Rectal smooth muscle tissue (tissue), 1 donor: ENCODE results near the gene P2RX7.

Experiments
- H3K27ac ChIP-seq: one replicate; pipeline ENCODE4 v1.7.0; 2013; ENCODE audit warnings: low read depth, low read length, inconsistent platforms
- H3K27me3 ChIP-seq: one replicate; pipeline ENCODE4 v1.7.0; 2013; ENCODE audit warnings: low read length; ENCODE audit not compliant: control insufficient read depth, insufficient read depth
- H3K36me3 ChIP-seq: one replicate; pipeline ENCODE4 v1.7.0; 2013; ENCODE audit warnings: low read length; ENCODE audit not compliant: control insufficient read depth, insufficient read depth
- H3K4me1 ChIP-seq: one replicate; pipeline ENCODE4 v1.7.0; 2013; ENCODE audit warnings: low read length; ENCODE audit not compliant: control insufficient read depth, insufficient read depth
- H3K4me3 ChIP-seq: one replicate; pipeline ENCODE4 v1.7.0; 2013; ENCODE audit warnings: low read length
- H3K9ac ChIP-seq: one replicate; pipeline ENCODE4 v1.7.0; 2013; ENCODE audit warnings: low read length

The P2RX7 gene

DNA sequence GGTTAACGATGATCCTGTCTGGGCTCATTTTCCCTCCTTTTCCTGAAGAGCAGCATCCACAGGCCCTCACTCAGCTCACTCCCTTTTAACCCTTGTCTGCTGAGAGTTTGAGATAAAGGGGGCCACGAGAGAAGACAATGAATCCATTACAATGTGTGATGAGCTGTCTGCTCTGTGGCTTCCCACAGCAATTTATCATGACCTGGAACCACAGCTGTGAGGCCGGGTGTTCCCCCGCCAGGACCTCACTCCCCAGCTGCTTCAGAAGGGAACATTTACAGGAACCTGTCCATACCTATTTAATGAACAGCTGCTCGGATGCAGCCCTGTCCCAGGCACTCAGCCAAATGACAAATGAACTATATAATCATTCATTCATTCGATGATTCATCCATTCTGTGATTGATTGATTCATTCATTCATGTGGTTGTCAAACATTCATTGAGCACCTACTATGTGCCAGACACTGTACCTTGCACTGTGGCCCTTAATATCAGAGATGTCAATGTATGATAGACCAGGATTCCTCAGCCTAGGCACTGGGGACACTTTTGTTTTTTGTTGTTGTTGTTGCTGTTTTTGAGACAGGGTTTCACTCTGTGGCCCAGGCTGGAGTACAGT lies 18.5 kb upstream of the P2RX7 start:
- no peak overlapping the region for H3K9ac ChIP-seq
- H3K4me3 ChIP-seq, result no peak overlapping the region
- H3K36me3 ChIP-seq, result no peaks in the 10 kb centered on the region
- H3K4me1 ChIP-seq, result no peaks in the 10 kb centered on the region
- H3K27me3 ChIP-seq, result no peaks in the 10 kb centered on the region
- H3K27ac ChIP-seq, result no peak overlapping the region

DNA sequence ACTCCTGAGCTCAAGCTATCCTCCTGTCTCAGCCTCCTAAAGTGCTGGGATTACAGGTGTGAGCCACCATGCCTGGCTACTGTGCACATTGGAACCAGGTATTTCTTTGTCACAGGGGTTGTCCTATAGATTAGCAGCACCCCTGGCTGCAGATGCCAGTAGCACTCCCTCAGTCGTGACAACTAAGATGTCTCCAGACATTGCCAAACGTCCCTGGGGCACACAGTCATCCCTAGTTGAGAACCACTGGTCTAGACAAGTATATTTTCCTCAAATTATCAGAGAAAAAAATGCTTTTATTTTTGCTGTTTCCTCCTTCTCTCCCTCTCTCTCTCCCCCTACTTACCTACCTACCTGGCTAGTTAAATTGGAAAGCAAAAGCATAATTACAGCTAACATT lies 17.9 kb upstream of the P2RX7 start:
- H3K9ac ChIP-seq, result no peak overlapping the region
- H3K4me1 ChIP-seq, result no peaks in the 10 kb centered on the region
- H3K27ac ChIP-seq, result no peak overlapping the region
- no peaks in the 10 kb centered on the region for H3K27me3 ChIP-seq
- H3K4me3 ChIP-seq, result no peak overlapping the region
- no peaks in the 10 kb centered on the region for H3K36me3 ChIP-seq

DNA sequence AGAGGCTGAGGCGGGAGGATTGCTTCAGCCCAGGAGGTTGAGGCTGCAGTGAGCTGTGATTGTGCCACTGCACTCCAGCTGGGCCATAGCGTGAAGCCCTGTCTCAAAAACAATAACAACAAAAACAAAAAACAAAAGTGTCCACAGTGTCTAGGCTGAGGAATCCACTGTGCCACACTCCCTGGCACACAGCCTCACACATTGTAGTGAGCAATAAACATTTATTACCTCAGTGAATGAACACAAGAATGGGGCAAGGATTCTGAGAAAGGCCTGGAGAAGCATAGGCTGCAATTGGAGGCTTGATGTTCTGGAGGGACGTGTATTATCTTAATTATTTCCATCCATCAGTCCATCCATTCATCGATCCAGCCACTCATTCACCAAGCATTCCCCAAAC lies 17.1 kb upstream of the P2RX7 start:
- H3K36me3 ChIP-seq, result no peaks in the 10 kb centered on the region
- H3K4me1 ChIP-seq, result no peaks in the 10 kb centered on the region
- no peaks in the 10 kb centered on the region for H3K27me3 ChIP-seq
- no peak overlapping the region for H3K4me3 ChIP-seq
- H3K9ac ChIP-seq, result no peak overlapping the region
- no peak overlapping the region for H3K27ac ChIP-seq

DNA sequence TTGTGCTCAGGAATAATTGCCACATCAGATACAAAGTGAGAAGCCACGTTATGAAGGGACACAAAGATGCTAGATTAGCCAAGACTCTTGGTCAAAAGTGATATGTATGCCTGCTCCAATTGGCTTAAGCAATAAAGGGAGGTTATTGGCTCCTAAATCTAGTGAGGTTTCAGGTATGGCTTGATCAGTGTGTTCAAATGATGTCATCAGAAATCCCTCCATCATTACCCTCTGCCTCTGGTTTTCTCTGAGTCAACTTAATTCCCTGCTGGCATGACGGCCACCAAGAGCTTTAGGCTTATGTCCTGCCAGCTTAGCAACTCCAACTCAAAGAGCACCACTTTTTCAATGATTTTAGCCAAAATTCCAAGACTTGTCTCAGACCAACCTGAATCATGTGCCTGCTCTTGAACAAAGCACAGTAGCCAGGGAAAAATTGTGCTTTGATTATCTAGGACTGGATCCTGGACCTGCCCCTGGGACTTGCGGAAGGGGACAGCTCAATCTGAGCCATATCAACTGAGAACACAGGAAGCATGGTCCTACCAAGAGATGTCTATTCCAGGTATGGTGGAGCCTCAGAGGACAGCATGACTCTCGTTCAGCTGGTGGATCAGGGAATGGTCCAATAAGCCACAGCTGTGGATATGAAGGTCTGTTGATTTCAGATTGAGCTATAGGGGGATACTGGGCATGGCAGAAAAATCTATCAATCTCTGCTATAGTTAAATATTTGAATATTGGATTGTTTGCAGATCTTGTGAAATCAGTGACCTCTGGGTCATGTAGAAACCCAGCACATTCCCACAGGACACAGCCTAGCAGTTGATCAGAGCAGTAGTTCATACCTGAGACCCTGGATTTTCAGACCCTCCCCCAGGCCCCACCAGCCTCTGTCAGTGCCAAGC lies 16.1 kb upstream of the P2RX7 start:
- no peak overlapping the region for H3K27ac ChIP-seq
- no peaks in the 10 kb centered on the region for H3K4me1 ChIP-seq
- no peaks in the 10 kb centered on the region for H3K27me3 ChIP-seq
- no peak overlapping the region for H3K9ac ChIP-seq
- H3K4me3 ChIP-seq, result no peak overlapping the region
- no peaks in the 10 kb centered on the region for H3K36me3 ChIP-seq

DNA sequence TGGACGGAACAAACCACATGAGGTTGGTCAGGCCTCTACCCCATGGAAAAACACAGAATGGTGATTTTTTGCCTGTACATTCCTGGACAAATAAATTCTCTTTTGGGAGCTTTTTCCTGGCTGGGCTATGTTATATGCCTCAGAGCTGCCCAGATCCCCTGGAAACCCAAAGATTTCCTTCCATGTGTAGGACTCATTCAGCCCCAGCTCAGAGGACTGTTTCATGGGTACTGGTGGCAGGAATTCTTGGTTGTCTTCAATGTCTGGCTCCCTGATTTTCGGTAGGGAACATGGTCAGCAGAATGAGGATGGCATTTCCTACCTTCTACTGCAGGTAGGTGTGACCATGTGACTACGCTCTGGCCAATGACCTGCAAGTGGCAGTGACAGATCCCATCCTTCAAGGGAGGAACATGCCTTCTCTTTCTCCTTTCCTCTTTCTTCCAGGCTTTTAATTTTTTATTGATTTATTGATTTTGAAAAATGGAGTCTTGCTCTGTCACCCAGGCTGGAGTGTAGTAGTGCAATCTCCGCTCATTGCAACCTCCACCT lies 15.4 kb upstream of the P2RX7 start:
- no peaks in the 10 kb centered on the region for H3K4me1 ChIP-seq
- H3K4me3 ChIP-seq, result no peak overlapping the region
- H3K27me3 ChIP-seq, result no peaks in the 10 kb centered on the region
- H3K36me3 ChIP-seq, result no peaks in the 10 kb centered on the region
- H3K9ac ChIP-seq, result no peak overlapping the region
- H3K27ac ChIP-seq, result no peak overlapping the region

DNA sequence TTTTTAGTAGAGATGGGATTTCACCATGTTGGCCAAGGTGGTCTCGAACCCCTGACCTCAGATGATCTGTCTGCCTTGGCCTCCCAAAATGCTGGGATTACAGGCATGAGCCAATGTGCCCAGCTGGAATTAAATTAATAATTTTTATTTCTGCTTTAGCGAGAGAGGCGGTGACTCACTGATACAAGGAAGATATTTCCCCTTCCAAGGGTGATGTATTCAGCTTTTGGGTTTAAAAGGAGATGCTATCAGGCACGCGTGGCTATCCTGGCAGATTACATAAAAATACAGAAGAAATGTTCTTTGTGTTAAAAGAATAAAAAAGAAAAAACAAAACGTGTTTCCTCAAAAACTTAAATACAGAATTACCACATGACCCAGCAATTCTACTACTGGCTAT lies 12.4 kb upstream of the P2RX7 start:
- Histone ChIP-seq H3K4me3 (no peak overlapping the region), H3K27me3 (no peaks in the 10 kb centered on the region), H3K36me3 (no peaks in the 10 kb centered on the region), H3K4me1 (no peaks in the 10 kb centered on the region), H3K9ac (no peak overlapping the region), H3K27ac (no peak overlapping the region)

DNA sequence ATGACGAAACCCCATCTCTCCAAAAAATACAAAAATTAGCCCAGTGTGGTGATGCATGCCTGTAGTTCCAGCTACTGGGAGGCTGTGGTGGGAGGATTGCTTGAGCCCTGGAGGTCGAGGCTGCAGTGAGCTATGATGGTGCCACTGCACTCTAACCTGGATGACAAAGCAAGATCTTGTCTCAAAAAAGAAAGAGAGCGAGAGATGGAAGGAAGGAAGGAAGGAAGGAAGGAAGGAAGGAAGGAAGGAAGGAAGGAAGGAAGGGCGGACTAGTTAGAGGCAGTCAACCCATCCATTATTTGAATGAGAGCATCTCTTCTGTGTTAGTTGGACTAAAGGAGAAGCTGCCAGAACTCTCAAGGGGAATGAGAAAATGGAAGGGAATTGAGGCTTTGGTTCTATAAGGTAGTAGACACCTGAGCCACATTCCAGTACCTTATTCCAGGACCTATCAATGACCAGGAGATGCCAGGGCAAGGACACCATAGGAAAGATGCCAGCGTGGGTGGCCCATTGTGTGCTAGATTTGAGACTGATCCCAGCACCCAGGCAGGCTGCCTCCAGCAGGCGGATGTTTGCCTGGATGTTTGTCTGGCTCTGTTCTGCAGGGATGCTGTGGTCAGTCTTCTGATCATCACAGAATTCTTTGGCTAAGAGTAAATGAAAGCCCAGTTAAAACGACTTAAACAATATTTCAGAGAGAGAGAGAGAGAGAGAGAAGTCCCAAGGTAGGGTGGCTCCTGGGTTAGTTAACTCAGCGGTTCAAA lies 11.5 kb upstream of the P2RX7 start:
- H3K36me3 ChIP-seq, result no peaks in the 10 kb centered on the region
- no peak overlapping the region for H3K27ac ChIP-seq
- H3K27me3 ChIP-seq, result no peaks in the 10 kb centered on the region
- H3K9ac ChIP-seq, result no peak overlapping the region
- H3K4me1 ChIP-seq, result no peaks in the 10 kb centered on the region
- H3K4me3 ChIP-seq, result no peak overlapping the region

DNA sequence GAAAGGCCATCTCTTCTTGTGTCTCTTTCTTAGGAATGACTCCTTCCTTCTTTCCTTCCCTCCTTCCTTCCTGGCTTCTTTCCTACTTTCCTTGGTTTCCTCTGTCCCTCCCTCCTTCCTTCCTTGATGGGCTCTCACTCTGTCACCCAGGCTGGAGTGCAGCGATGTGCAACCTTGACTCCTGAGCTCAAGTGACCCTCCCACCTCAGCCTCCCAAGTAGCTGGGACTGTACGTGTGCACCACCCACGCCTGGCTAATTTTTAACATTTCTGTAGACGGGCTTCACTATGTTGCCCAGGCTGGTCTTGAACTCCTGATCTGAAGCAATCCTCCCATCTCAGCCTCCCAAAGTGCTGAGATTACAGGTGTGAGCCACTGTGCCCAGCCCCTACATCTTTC lies 10.9 kb upstream of the P2RX7 start:
- no peaks in the 10 kb centered on the region for H3K4me1 ChIP-seq
- no peaks in the 10 kb centered on the region for H3K36me3 ChIP-seq
- no peak overlapping the region for H3K9ac ChIP-seq
- H3K27ac ChIP-seq, result no peak overlapping the region
- H3K4me3 ChIP-seq, result no peak overlapping the region
- no peaks in the 10 kb centered on the region for H3K27me3 ChIP-seq

DNA sequence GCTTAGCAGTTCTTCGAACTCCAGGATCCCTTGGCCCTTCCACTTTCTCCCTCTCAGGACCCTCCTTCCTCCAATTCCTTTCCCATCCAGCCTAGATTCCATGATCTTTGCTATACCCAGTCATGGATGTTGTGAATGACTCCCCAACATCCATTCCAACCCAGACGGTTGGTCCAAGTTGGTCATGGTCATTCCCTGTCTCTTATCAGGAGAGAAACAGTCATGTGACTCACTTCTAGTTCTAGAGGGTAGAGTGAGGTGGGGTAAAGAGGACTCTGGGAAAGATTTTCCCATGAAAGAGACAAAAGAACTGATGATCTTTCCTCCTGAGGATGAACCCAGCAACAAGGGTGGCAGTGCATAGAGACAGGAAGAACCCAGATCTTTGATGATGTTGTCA lies 9.2 kb upstream of the P2RX7 start:
- Histone ChIP-seq H3K4me3 (no peak overlapping the region), H3K36me3 (no peaks in the 10 kb centered on the region), H3K4me1 (no peaks in the 10 kb centered on the region), H3K27me3 (no peaks in the 10 kb centered on the region), H3K9ac (no peak overlapping the region), H3K27ac (no peak overlapping the region)

DNA sequence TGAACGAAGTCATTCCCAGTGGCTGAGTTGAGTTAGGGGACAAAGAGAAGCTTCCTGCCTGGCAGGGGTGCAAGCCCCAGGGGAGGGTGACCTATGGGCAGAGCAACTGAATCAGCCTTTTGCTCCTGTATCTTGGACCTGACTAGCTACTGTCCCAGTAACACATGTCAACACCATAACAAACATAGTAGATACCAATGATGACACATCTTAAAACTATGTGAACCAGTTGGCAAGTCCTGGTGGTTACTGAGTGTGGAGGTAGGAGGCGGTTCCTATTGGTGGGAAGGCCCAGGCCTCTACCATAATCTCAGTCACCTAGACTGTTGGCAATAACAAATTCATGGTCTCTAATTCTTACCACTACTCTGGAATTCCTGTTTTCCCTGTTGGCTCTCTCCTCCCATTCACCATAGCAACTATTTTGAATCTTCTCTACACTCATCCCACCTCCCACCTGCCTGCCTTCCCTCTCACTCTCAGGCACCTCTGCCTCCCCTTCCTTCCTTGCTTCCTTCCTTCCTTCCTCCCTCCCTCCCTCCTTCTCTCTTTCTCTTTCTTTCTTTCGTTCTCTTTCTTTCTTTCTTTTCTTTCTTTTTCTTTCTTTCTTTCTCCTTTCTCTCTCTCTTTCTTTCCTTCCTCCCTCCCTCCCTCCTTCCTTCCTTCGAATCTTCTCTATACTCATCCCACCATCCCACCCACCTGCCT lies 8.1 kb upstream of the P2RX7 start:
- Histone ChIP-seq H3K27me3 (no peaks in the 10 kb centered on the region), H3K36me3 (no peaks in the 10 kb centered on the region), H3K27ac (no peak overlapping the region), H3K9ac (no peak overlapping the region), H3K4me3 (no peak overlapping the region), H3K4me1 (no peaks in the 10 kb centered on the region)

DNA sequence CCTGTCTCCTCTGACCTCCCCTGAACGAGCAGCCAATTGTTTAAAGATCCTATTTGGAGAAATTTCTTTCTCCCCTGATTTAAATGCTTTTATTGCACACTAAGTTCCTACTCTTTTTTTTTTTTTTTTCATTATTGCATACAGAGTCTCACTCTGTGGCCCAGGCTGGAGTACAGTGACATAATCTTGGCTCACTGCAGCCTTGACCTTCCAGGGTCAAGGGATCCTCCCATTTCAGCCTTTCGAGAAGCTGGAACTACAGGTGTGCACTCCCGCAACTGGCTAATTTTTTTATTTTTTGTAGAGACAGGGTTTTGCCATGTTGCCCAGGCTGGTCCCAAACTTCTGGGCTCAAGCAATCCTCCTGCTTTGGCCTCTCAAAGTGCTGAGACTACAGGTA lies 5.2 kb upstream of the P2RX7 start:
- no peaks in the 10 kb centered on the region for H3K36me3 ChIP-seq
- peaks cover 3% of the 10 kb centered on the region for H3K4me1 ChIP-seq
- no peak overlapping the region for H3K27ac ChIP-seq
- H3K4me3 ChIP-seq, result no peak overlapping the region
- no peak overlapping the region for H3K9ac ChIP-seq
- H3K27me3 ChIP-seq, result no peaks in the 10 kb centered on the region
